GM23338 (cell line): ENCODE data around the gene ERF. TPM values are rescaled to one million over a fixed set of nuclear protein-coding genes. Genes with fewer than 3 reads are reported as not detected.

Source experiments
- CREB1 ChIP-seq: fragments of 250-450 bp; sonication (Bioruptor Pico); IDR thresholded peaks from 2 replicates; pipeline ENCODE4 v1.5.0; 2020; ENCODE audit warnings: low read depth, mild to moderate bottlenecking, moderate library complexity
- EZH2 ChIP-seq: fragments of 200-600 bp; sonication (generic); IDR thresholded peaks from one replicate; pipeline ENCODE4 v1.8.0; 2017; ENCODE audit warnings: antibody characterized with exemption, mild to moderate bottlenecking, low read depth; ENCODE audit not compliant: unreplicated experiment
- EZH2phosphoT487 ChIP-seq: fragments of 200-600 bp; sonication (generic); IDR thresholded peaks from one replicate; pipeline ENCODE4 v1.8.1; 2018; ENCODE audit warnings: antibody characterized with exemption; ENCODE audit not compliant: unreplicated experiment
- JUNB ChIP-seq: IDR thresholded peaks from one replicate; pipeline ENCODE4 v1.6.1; 2016; ENCODE audit warnings: antibody characterized with exemption; ENCODE audit not compliant: unreplicated experiment
- NANOG ChIP-seq: IDR thresholded peaks from 2 replicates; pipeline ENCODE4 v1.6.1; 2016; ENCODE audit warnings: antibody characterized with exemption, borderline replicate concordance
- ZNF331 ChIP-seq: fragments of 250-450 bp; sonication (Bioruptor Pico); IDR thresholded peaks from 2 replicates; pipeline ENCODE4 v1.5.0; 2020; ENCODE audit warnings: low read depth, mild to moderate bottlenecking, moderate library complexity
- polyA plus RNA-seq: library from polyadenylated mRNA; unstranded; fragments of >200 nt; fragmentation: Nextera tagmentation; extraction: Ambion mirVana; gene quantifications from 2 replicates; pipeline ENCODE4 v1.2.1, GENCODE V29; 2016
- total RNA-seq: library from RNA; depleted of rRNA; stranded (reverse); fragments of >200 nt; shearing (Covaris generic); gene quantifications from 2 replicates; pipeline ENCODE4 v1.2.3, GENCODE V29; 2014
- TF ChIP-seq, protein P1 (sequence below): fragments of 250-450 bp; sonication (Bioruptor Pico); IDR thresholded peaks from 2 replicates; pipeline ENCODE4 v1.5.0; 2020; ENCODE audit warnings: mild to moderate bottlenecking, moderate library complexity
- TF ChIP-seq, protein P2 (sequence below): IDR thresholded peaks from 2 replicates; pipeline ENCODE4 v1.6.1; 2016; ENCODE audit warnings: antibody characterized with exemption
- TF ChIP-seq, protein P3 (sequence below): IDR thresholded peaks from one replicate; pipeline ENCODE4 v1.6.1; 2018; ENCODE audit warnings: antibody characterized with exemption; ENCODE audit not compliant: unreplicated experiment

The ERF gene
- total and polyA plus RNA-seq, 2 experiments from 2014 or later, result 29.4 to 49.4 TPM

DNA sequence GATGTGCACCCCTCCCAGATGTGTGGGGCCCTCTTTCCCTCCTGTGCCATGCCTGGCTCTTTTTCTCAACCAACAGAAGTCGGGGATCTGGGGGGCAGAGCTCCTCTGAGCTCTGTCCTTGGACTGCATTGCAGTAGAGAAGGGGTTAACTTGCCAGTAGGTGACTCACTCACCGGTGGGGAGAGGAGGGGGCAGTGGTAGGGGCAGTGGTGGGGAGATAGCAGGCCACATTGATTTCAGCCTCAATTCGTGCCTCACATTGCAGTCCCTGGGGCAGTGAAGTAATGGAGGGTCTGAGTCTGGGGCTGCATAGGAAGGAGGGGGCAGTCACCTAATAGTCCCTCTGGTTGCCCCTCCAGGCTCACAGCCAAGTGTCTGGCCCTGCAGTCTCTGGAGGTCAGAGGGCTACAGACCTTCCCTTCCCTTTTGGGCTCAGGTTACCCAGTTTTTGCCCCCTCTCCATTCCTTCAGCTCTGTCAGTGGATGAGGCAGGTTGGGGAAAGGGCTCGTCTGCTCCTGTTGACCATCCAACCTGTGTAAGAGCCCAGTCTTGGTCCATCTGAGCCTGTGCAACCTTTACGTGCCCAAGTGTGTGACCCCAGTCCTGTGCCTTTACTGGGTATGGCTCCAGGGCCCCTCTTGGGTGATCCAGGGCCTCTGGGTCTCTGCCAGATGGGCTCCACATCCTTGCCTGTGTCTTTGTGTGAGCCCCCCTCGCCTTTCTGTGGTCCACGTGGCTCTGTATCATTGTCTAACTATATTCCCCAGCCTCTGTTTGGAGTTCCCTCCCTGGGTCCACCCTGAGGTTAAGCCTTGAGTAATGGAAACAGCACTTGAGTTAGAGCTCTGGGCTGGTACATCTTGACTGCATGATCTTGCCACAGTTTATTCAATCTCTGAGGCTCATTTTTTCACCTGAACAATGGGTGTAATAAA is 27.2 kb upstream of the ERF start (continued):
- TF ChIP-seq, protein P1, sequence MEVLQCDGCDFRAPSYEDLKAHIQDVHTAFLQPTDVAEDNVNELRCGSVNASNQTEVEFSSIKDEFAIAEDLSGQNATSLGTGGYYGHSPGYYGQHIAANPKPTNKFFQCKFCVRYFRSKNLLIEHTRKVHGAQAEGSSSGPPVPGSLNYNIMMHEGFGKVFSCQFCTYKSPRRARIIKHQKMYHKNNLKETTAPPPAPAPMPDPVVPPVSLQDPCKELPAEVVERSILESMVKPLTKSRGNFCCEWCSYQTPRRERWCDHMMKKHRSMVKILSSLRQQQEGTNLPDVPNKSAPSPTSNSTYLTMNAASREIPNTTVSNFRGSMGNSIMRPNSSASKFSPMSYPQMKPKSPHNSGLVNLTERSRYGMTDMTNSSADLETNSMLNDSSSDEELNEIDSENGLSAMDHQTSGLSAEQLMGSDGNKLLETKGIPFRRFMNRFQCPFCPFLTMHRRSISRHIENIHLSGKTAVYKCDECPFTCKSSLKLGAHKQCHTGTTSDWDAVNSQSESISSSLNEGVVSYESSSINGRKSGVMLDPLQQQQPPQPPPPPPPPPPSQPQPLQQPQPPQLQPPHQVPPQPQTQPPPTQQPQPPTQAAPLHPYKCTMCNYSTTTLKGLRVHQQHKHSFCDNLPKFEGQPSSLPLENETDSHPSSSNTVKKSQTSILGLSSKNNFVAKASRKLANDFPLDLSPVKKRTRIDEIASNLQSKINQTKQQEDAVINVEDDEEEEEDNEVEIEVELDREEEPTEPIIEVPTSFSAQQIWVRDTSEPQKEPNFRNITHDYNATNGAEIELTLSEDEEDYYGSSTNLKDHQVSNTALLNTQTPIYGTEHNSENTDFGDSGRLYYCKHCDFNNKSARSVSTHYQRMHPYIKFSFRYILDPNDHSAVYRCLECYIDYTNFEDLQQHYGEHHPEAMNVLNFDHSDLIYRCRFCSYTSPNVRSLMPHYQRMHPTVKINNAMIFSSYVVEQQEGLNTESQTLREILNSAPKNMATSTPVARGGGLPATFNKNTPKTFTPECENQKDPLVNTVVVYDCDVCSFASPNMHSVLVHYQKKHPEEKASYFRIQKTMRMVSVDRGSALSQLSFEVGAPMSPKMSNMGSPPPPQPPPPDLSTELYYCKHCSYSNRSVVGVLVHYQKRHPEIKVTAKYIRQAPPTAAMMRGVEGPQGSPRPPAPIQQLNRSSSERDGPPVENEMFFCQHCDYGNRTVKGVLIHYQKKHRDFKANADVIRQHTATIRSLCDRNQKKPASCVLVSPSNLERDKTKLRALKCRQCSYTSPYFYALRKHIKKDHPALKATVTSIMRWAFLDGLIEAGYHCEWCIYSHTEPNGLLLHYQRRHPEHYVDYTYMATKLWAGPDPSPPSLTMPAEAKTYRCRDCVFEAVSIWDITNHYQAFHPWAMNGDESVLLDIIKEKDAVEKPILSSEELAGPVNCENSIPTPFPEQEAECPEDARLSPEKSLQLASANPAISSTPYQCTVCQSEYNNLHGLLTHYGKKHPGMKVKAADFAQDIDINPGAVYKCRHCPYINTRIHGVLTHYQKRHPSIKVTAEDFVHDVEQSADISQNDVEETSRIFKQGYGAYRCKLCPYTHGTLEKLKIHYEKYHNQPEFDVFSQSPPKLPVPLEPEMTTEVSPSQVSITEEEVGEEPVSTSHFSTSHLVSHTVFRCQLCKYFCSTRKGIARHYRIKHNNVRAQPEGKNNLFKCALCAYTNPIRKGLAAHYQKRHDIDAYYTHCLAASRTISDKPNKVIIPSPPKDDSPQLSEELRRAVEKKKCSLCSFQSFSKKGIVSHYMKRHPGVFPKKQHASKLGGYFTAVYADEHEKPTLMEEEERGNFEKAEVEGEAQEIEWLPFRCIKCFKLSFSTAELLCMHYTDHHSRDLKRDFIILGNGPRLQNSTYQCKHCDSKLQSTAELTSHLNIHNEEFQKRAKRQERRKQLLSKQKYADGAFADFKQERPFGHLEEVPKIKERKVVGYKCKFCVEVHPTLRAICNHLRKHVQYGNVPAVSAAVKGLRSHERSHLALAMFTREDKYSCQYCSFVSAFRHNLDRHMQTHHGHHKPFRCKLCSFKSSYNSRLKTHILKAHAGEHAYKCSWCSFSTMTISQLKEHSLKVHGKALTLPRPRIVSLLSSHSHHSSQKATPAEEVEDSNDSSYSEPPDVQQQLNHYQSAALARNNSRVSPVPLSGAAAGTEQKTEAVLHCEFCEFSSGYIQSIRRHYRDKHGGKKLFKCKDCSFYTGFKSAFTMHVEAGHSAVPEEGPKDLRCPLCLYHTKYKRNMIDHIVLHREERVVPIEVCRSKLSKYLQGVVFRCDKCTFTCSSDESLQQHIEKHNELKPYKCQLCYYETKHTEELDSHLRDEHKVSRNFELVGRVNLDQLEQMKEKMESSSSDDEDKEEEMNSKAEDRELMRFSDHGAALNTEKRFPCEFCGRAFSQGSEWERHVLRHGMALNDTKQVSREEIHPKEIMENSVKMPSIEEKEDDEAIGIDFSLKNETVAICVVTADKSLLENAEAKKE (CRISPR knock-in tag), result no peak
- TF ChIP-seq, protein P2, sequence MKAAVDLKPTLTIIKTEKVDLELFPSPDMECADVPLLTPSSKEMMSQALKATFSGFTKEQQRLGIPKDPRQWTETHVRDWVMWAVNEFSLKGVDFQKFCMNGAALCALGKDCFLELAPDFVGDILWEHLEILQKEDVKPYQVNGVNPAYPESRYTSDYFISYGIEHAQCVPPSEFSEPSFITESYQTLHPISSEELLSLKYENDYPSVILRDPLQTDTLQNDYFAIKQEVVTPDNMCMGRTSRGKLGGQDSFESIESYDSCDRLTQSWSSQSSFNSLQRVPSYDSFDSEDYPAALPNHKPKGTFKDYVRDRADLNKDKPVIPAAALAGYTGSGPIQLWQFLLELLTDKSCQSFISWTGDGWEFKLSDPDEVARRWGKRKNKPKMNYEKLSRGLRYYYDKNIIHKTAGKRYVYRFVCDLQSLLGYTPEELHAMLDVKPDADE, result no peak
- no peak for TF ChIP-seq JUNB
- no peak for TF ChIP-seq EZH2
- TF ChIP-seq, protein P3, sequence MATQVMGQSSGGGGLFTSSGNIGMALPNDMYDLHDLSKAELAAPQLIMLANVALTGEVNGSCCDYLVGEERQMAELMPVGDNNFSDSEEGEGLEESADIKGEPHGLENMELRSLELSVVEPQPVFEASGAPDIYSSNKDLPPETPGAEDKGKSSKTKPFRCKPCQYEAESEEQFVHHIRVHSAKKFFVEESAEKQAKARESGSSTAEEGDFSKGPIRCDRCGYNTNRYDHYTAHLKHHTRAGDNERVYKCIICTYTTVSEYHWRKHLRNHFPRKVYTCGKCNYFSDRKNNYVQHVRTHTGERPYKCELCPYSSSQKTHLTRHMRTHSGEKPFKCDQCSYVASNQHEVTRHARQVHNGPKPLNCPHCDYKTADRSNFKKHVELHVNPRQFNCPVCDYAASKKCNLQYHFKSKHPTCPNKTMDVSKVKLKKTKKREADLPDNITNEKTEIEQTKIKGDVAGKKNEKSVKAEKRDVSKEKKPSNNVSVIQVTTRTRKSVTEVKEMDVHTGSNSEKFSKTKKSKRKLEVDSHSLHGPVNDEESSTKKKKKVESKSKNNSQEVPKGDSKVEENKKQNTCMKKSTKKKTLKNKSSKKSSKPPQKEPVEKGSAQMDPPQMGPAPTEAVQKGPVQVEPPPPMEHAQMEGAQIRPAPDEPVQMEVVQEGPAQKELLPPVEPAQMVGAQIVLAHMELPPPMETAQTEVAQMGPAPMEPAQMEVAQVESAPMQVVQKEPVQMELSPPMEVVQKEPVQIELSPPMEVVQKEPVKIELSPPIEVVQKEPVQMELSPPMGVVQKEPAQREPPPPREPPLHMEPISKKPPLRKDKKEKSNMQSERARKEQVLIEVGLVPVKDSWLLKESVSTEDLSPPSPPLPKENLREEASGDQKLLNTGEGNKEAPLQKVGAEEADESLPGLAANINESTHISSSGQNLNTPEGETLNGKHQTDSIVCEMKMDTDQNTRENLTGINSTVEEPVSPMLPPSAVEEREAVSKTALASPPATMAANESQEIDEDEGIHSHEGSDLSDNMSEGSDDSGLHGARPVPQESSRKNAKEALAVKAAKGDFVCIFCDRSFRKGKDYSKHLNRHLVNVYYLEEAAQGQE, result no peak
- TF ChIP-seq ZNF331, result no peak
- TF ChIP-seq EZH2phosphoT487, result no peak
- no peak for TF ChIP-seq CREB1
- no peak for TF ChIP-seq NANOG
